ENCODE data around the gene LYZL4. TPM values are rescaled to one million over a fixed set of nuclear protein-coding genes. Genes with fewer than 3 reads are reported as not detected.

The LYZL4 gene
- total and polyA plus RNA-seq, 12 donors: not detected

- Histone ChIP-seq H3K27ac (no peak overlapping the region), H3K4me3 (no peak overlapping the region), H3K27me3 (no peaks in the 10 kb centered on the region), H3K4me1 (replicated peaks in 1 of 2) (no peaks in the 10 kb centered on the region), H3K36me3 (replicated peaks in 1 of 2) (no peaks in the 10 kb centered on the region), H3K9me3 (replicated peaks in 1 of 3) (no peaks in the 10 kb centered on the region)
- TF ChIP-seq CTCF (IDR thresholded peaks at IDR 0.05) (no peak), POLR2A (IDR thresholded peaks at IDR 0.05) (no peak)
- intact Hi-C loops (cut with DNase I): no loop called here
- DNase-seq: no peak
- WGBS, 4 donors: 53 to 85% (median 69%) methylated on average over 2 of the region's 2 CpGs
These were observed 32.7 kb downstream of the LYZL4 start for GRCh38 chr3:42377681-42378080.

GRCh38 chr3:42376344-42376798 lies 34.0 kb downstream of the LYZL4 start:
- Histone ChIP-seq H3K9me3 (replicated peaks in 1 of 3) (no peaks in the 10 kb centered on the region), H3K4me3 (no peak overlapping the region), H3K4me1 (replicated peaks in 1 of 2) (no peaks in the 10 kb centered on the region), H3K27me3 (no peaks in the 10 kb centered on the region), H3K36me3 (replicated peaks in 1 of 2) (no peaks in the 10 kb centered on the region), H3K27ac (no peak overlapping the region)
- intact Hi-C loops (cut with DNase I): no loop called here
- WGBS, 4 donors: 33 to 43% (median 35%) methylated on average over 4 of the region's 4 CpGs
- DNase-seq: peak; percentile 26 to 68 (median 55)
- no peak for TF ChIP-seq CTCF (IDR thresholded peaks at IDR 0.05)
- no peak for TF ChIP-seq POLR2A (IDR thresholded peaks at IDR 0.05)

GRCh38 chr3:42375121-42375800 lies 35.1 kb downstream of the LYZL4 start:
- Histone ChIP-seq H3K4me3 (no peak overlapping the region), H3K27me3 (no peaks in the 10 kb centered on the region), H3K9me3 (replicated peaks in 1 of 3) (no peaks in the 10 kb centered on the region), H3K4me1 (replicated peaks in 1 of 2) (no peaks in the 10 kb centered on the region), H3K27ac (no peak overlapping the region), H3K36me3 (replicated peaks in 1 of 2) (no peaks in the 10 kb centered on the region)
- TF ChIP-seq CTCF (IDR thresholded peaks at IDR 0.05) (no peak), POLR2A (IDR thresholded peaks at IDR 0.05) (no peak)
- DNase-seq: no peak
- intact Hi-C loops (cut with DNase I): no loop called here
- 62 to 65% (median 65%) methylated on average over 6 of the region's 6 CpGs for WGBS, 4 donors

DNA sequence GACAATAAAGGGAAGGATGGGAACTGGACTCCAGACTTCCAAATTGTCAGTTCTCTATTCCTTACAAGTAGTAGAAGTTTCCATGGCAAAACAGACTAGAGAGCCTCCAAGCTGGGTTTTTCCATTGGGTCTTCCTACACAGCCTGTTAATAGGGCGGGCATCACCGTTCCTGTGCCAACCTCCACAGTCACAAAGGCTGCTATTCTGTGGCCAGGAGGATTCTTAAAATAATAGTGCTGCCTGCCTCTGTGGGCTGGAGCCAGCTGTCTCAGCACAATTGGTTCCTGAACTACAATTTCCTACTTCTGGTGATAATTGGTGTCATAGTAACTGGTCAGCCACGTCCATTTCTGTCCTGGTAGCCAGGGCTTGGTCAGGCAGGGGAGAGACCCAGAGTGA lies 38.6 kb downstream of the LYZL4 start:
- Histone ChIP-seq H3K4me1 (replicated peaks in 1 of 2) (peaks cover 0 to 4% of the 10 kb centered on the region in 2 donors), H3K9me3 (replicated peaks in 1 of 3) (no peaks in the 10 kb centered on the region), H3K36me3 (replicated peaks in 1 of 2) (no peaks in the 10 kb centered on the region), H3K27me3 (no peaks in the 10 kb centered on the region), H3K4me3 (no peak overlapping the region), H3K27ac (no peak overlapping the region)
- TF ChIP-seq POLR2A (IDR thresholded peaks at IDR 0.05) (no peak), CTCF (IDR thresholded peaks at IDR 0.05) (no peak)
- DNase-seq: peak in 1 of 7 donors; percentile 52
- intact Hi-C loops (cut with DNase I): no loop called here
- WGBS, 4 donors: 69 to 75% (median 72%) methylated on average over 3 of the region's 3 CpGs
